Measurements from ENCODE around the gene TNNC1. TPM values are rescaled to one million over a fixed set of nuclear protein-coding genes. Genes with fewer than 3 reads are reported as not detected.

The TNNC1 gene
- total and polyA plus RNA-seq, 2 donors (not counting 3 experiments of a cell fraction or from before 2014, with no cell fraction given), result 0.12 TPM; not detected in 1

DNA sequence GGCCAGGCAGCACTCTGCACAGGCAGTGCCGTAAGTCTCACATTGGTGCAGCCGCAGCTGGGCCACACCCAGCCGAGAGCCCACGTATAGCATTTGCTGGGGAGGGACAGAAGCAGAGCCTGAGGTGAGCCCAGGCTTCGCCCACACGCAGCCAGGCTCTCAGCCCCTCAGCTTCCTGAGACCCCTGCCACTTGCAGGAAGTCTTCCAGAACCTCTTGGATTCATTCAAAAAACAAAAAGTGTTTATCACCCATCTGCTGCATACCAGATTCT, 15.8 kb downstream of the TNNC1 start:
- DNase-seq (ENCODE audit: low read depth, low spot score) (no peak), FAIRE-seq (no peak)
- POLR2A ChIA-PET, result no interaction called here
- Histone ChIP-seq H3K36me3 (ENCODE audit: control insufficient read depth in 2 of 2, extremely low read depth in 1 of 2, insufficient read depth in 2 of 2, low read length in 2 of 2) (peaks cover 0 to 20% of the 10 kb centered on the region in 2 experiments), H3K9me1 (replicated peaks; ENCODE audit: control insufficient read depth, extremely low read depth, insufficient read depth, low read length) (no peaks in the 10 kb centered on the region), H3K4me1 (ENCODE audit: control insufficient read depth, extremely low read depth, insufficient read depth, low read length) (peaks cover under 1% of the 10 kb centered on the region), H2AFZ (ENCODE audit: low read depth, low read length) (no peak overlapping the region), H3K4me2 (ENCODE audit: insufficient read depth, low read length) (no peak overlapping the region), H4K20me1 (replicated peaks; ENCODE audit: control insufficient read depth, extremely low read depth, insufficient read depth, low read length) (no peaks in the 10 kb centered on the region), H3K9me3 (replicated peaks; ENCODE audit: control insufficient read depth, insufficient read depth, low read length) (no peaks in the 10 kb centered on the region), H3K4me3 (replicated peaks in 1 of 3; ENCODE audit: insufficient read depth in 1 of 3, low read depth in 1 of 3, low read length in 3 of 3) (no peak overlapping the region), H3K27me3 (ENCODE audit: control insufficient read depth in 2 of 2, insufficient read depth in 2 of 2, low read length in 2 of 2) (no peaks in the 10 kb centered on the region), H3K9ac (replicated peaks; ENCODE audit: extremely low read depth, insufficient read depth, low read length) (no peak overlapping the region), H3K79me2 (ENCODE audit: control insufficient read depth, insufficient read depth, low read length) (no peaks in the 10 kb centered on the region), H3K27ac (ENCODE audit: insufficient read depth, low read depth, low read length) (no peak overlapping the region)
- no TSS peak for BruUV-seq (replicated peaks)
- intact Hi-C loops (cut with micrococcal nuclease), result no loop called here
- dilution Hi-C loops (cut with MboI; ENCODE audit: extremely low pct_ligation_motif_present, low sequenced_read_pairs), result no loop called here
- TF ChIP-seq POLR2AphosphoS5 (IDR thresholded peaks at IDR 0.05; ENCODE audit: insufficient read depth, low read depth, low read length), result no peak
- no peak for TF ChIP-seq MYC (IDR thresholded peaks at IDR 0.05; ENCODE audit: low read depth, low read length)
- no peak for TF ChIP-seq JUN (IDR thresholded peaks at IDR 0.05; ENCODE audit: borderline replicate concordance, insufficient read depth, insufficient read length, low read depth)
- no peak for TF ChIP-seq EZH2 (IDR thresholded peaks at IDR 0.05; ENCODE audit: borderline replicate concordance, low read depth, low read length, severe bottlenecking)
- TF ChIP-seq, protein P1, sequence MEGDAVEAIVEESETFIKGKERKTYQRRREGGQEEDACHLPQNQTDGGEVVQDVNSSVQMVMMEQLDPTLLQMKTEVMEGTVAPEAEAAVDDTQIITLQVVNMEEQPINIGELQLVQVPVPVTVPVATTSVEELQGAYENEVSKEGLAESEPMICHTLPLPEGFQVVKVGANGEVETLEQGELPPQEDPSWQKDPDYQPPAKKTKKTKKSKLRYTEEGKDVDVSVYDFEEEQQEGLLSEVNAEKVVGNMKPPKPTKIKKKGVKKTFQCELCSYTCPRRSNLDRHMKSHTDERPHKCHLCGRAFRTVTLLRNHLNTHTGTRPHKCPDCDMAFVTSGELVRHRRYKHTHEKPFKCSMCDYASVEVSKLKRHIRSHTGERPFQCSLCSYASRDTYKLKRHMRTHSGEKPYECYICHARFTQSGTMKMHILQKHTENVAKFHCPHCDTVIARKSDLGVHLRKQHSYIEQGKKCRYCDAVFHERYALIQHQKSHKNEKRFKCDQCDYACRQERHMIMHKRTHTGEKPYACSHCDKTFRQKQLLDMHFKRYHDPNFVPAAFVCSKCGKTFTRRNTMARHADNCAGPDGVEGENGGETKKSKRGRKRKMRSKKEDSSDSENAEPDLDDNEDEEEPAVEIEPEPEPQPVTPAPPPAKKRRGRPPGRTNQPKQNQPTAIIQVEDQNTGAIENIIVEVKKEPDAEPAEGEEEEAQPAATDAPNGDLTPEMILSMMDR (IDR thresholded peaks at IDR 0.05; ENCODE audit: extremely low read depth in 1 of 2, insufficient read depth in 1 of 2, low read depth in 1 of 2, low read length in 2 of 2), result no peak
- TF ChIP-seq GATA2 (IDR thresholded peaks at IDR 0.05; ENCODE audit: insufficient read depth, insufficient read length, low read depth, low read length), result no peak
- TF ChIP-seq MAX (IDR thresholded peaks at IDR 0.05; ENCODE audit: insufficient read depth, insufficient read length), result no peak
- TF ChIP-seq FOS (IDR thresholded peaks at IDR 0.05; ENCODE audit: borderline replicate concordance, insufficient read depth, low read length), result no peak
- no peak for TF ChIP-seq POLR2A (IDR thresholded peaks at IDR 0.05; ENCODE audit: low read depth, low read length)
- CTCF ChIA-PET, result interaction anchor here (4.6 kb wide), 1 partner anchor 9 kb away, joined by 24 read pairs; the partner anchor contains the start of gene SEMA3G

Data from endothelial cell of umbilical vein (primary cell).